HEK293 (cell line): Measurements from ENCODE around the gene IL20RA.
"Not testable (repeated sequence)": the region's sequence is repeated elsewhere in the genome, so short reads cannot be mapped to it uniquely, and the experiment has no call there.

Source experiments
- CTCF ChIA-PET: fragments of 350-600 bp; formaldehyde crosslinking; extraction: SDS; loops from one replicate; lab custom pipeline; 2021; ENCODE audit warnings: antibody characterized with exemption; lab: Yijun Ruan, JAX
- POLR2A ChIA-PET: fragments of 300-600 bp; formaldehyde crosslinking; extraction: SDS; loops from one replicate; lab custom pipeline; 2020; ENCODE audit warnings: antibody characterized with exemption, inconsistent platforms; lab: Yijun Ruan, JAX
- H3K27ac ChIP-seq: fragments of 200-500 bp; sonication (Bioruptor generic); 2 replicates; pipeline ENCODE4 v1.5.1; 2014; ENCODE audit warnings: low read depth, low read length, control low read depth, inconsistent platforms; ENCODE audit errors: extremely low read depth
- H3K36me3 ChIP-seq, 2 experiments: fragments of 200-500 bp in 1 of 2; sonication (Bioruptor generic) in 1 of 2; 1 replicate in 1 of 2; 2 replicates in 1 of 2; pipeline ENCODE4 v1.5.1; 2014 to 2017; ENCODE audit warnings: inconsistent platforms in 2 of 2, low read length in 2 of 2; ENCODE audit not compliant: control insufficient read depth in 2 of 2, insufficient read depth in 1 of 2
- H3K4me1 ChIP-seq: fragments of 200-500 bp; sonication (Bioruptor generic); 2 replicates; pipeline ENCODE4 v1.5.1; 2014; ENCODE audit warnings: mild to moderate bottlenecking, low read length, inconsistent platforms; ENCODE audit not compliant: control insufficient read depth, insufficient read depth
- H3K4me3 ChIP-seq: 2 replicates; pipeline ENCODE4 v1.5.1; 2011; ENCODE audit warnings: low read depth, mild to moderate bottlenecking, control low read depth, low read length, moderate library complexity
- H3K9me3 ChIP-seq: fragments of 200-500 bp; sonication (Bioruptor generic); 2 replicates; pipeline ENCODE4 v1.5.1; 2014; ENCODE audit warnings: low read depth, low read length, inconsistent platforms; ENCODE audit not compliant: control insufficient read depth, insufficient read depth
- AEBP2 ChIP-seq: fragments of 450-650 bp; formaldehyde crosslinking; IDR thresholded peaks from 2 replicates; pipeline ENCODE4 v1.5.1; 2016; ENCODE audit warnings: missing biosample characterization, missing genetic modification characterization, borderline replicate concordance
- BCL11B ChIP-seq: fragments of 450-650 bp; formaldehyde crosslinking; IDR thresholded peaks from 2 replicates; pipeline ENCODE4 v1.5.1; 2016; ENCODE audit warnings: low read depth, missing biosample characterization, missing genetic modification characterization
- HOXA7 ChIP-seq: sonication (generic); formaldehyde crosslinking; IDR thresholded peaks from 2 replicates; pipeline ENCODE4 v1.8.1; 2022; ENCODE audit warnings: missing genetic modification reagents, borderline replicate concordance
- IKZF3 ChIP-seq: fragments of 450-650 bp; IDR thresholded peaks from 2 replicates; pipeline ENCODE4 v1.5.0; 2018; ENCODE audit warnings: missing biosample characterization, mild to moderate bottlenecking, missing genetic modification characterization, moderate library complexity
- KLF17 ChIP-seq: fragments of 450-650 bp; formaldehyde crosslinking; IDR thresholded peaks from 2 replicates; pipeline ENCODE4 v1.5.1; 2016; ENCODE audit warnings: missing biosample characterization, missing genetic modification characterization
- PRDM2 ChIP-seq: fragments of 450-650 bp; formaldehyde crosslinking; IDR thresholded peaks from 2 replicates; pipeline ENCODE4 v1.5.1; 2016; ENCODE audit warnings: missing biosample characterization, missing genetic modification characterization, borderline replicate concordance
- PRDM4 ChIP-seq: fragments of 450-650 bp; formaldehyde crosslinking; IDR thresholded peaks from 2 replicates; pipeline ENCODE4 v1.5.1; 2017; ENCODE audit warnings: missing biosample characterization, missing genetic modification characterization
- SCRT1 ChIP-seq: fragments of 450-650 bp; formaldehyde crosslinking; IDR thresholded peaks from 2 replicates; pipeline ENCODE4 v1.5.1; 2016; ENCODE audit warnings: missing biosample characterization, missing genetic modification characterization, borderline replicate concordance
- SP7 ChIP-seq: fragments of 450-650 bp; formaldehyde crosslinking; IDR thresholded peaks from 2 replicates; pipeline ENCODE4 v1.5.1; 2016; ENCODE audit warnings: missing biosample characterization, missing genetic modification characterization
- ZNF112 ChIP-seq: fragments of 450-650 bp; formaldehyde crosslinking; IDR thresholded peaks from 2 replicates; pipeline ENCODE4 v1.5.0; 2017; ENCODE audit warnings: missing biosample characterization, missing genetic modification characterization
- ZNF184 ChIP-seq: fragments of 450-650 bp; IDR thresholded peaks from 2 replicates; pipeline ENCODE4 v1.5.1; 2018; ENCODE audit warnings: missing biosample characterization, mild to moderate bottlenecking, missing genetic modification characterization
- ZNF221 ChIP-seq: fragments of 450-650 bp; formaldehyde crosslinking; IDR thresholded peaks from 2 replicates; pipeline ENCODE4 v1.5.1; 2017; ENCODE audit warnings: missing biosample characterization, missing genetic modification characterization, borderline replicate concordance
- ZNF366 ChIP-seq: fragments of 450-650 bp; formaldehyde crosslinking; conservative IDR thresholded peaks from 2 replicates; pipeline ENCODE4 v1.5.1; 2016; ENCODE audit warnings: missing biosample characterization, missing genetic modification characterization
- ZNF513 ChIP-seq: fragments of 450-650 bp; IDR thresholded peaks from 2 replicates; pipeline ENCODE4 v1.5.1; 2018; ENCODE audit warnings: missing biosample characterization, missing genetic modification characterization
- ZNF548 ChIP-seq: fragments of 450-650 bp; formaldehyde crosslinking; IDR thresholded peaks from 2 replicates; pipeline ENCODE4 v1.5.1; 2016; ENCODE audit warnings: missing biosample characterization, missing genetic modification characterization
- ZNF596 ChIP-seq: fragments of 450-650 bp; IDR thresholded peaks from 2 replicates; pipeline ENCODE4 v1.5.0; 2018; ENCODE audit warnings: missing biosample characterization, mild to moderate bottlenecking, missing genetic modification characterization, moderate library complexity
- ZNF768 ChIP-seq: fragments of 450-650 bp; formaldehyde crosslinking; IDR thresholded peaks from 2 replicates; pipeline ENCODE4 v1.5.1; 2018; ENCODE audit warnings: missing biosample characterization, mild to moderate bottlenecking, missing genetic modification characterization
- ZNF776 ChIP-seq: fragments of 450-650 bp; formaldehyde crosslinking; IDR thresholded peaks from 2 replicates; pipeline ENCODE4 v1.5.0; 2017; ENCODE audit warnings: missing biosample characterization, missing genetic modification characterization, borderline replicate concordance
- ZNF791 ChIP-seq: fragments of 450-650 bp; formaldehyde crosslinking; IDR thresholded peaks from 2 replicates; pipeline ENCODE4 v1.5.1; 2016; ENCODE audit warnings: missing biosample characterization, missing genetic modification characterization

Gene IL20RA

GRCh38 chr6:136961848-136962247 lies 82.9 kb downstream of the IL20RA start:
- TF ChIP-seq ZNF596 (tag by site-specific recombination) (peak; percentile 76), ZNF366 (tag by site-specific recombination) (0 out of 2 replicates have a peak, but pooled peaks have one; percentile 15), ZNF776 (tag by site-specific recombination) (no peak)
- no peaks in the 10 kb centered on the region for H3K36me3 ChIP-seq
- H3K27ac ChIP-seq = no peak overlapping the region
- H3K9me3 ChIP-seq = no peaks in the 10 kb centered on the region
- ChIA-PET CTCF (interaction anchor here (0.7 kb wide), 1 partner anchor 132 kb away, joined by 3 read pairs; no protein-coding TSS in a partner anchor), POLR2A (no interaction called here)
- no peak overlapping the region for H3K4me3 ChIP-seq
- peaks cover 14% of the 10 kb centered on the region for H3K4me1 ChIP-seq

GRCh38 chr6:136960781-136961180 lies 84.0 kb downstream of the IL20RA start:
- no peak for TF ChIP-seq ZNF768 (tag by site-specific recombination)
- no peak for TF ChIP-seq IKZF3 (tag by site-specific recombination)
- no peak for TF ChIP-seq SP7 (tag by site-specific recombination)
- no peak for TF ChIP-seq KLF17 (tag by site-specific recombination)
- TF ChIP-seq ZNF791 (tag by site-specific recombination) = no peak
- TF ChIP-seq PRDM4 (tag by site-specific recombination) = no peak
- no peak for TF ChIP-seq ZNF221
- no peak for TF ChIP-seq AEBP2 (tag by site-specific recombination)
- no peak for TF ChIP-seq PRDM2
- TF ChIP-seq ZNF112 = no peak
- no peak for TF ChIP-seq BCL11B (tag by site-specific recombination)
- no peak for TF ChIP-seq SCRT1
- no peak for TF ChIP-seq HOXA7
- no peak for TF ChIP-seq ZNF548
- no peak for TF ChIP-seq ZNF513 (tag by site-specific recombination)
- no peak for TF ChIP-seq ZNF184 (tag by site-specific recombination)
- H3K9me3 ChIP-seq = no peaks in the 10 kb centered on the region
- no peak overlapping the region for H3K4me3 ChIP-seq
- CTCF ChIA-PET = interaction anchor here (0.6 to 0.8 kb wide), 2 partner anchors 10 to 53 kb away, joined by 3 to 4 read pairs; no protein-coding TSS in a partner anchor
- H3K27ac ChIP-seq = no peak overlapping the region
- POLR2A ChIA-PET = interaction anchor here (0.6 kb wide), 1 partner anchor 31 kb away, joined by 3 read pairs; no protein-coding TSS in a partner anchor
- H3K4me1 ChIP-seq = peaks cover 14% of the 10 kb centered on the region
- H3K36me3 ChIP-seq = no peaks in the 10 kb centered on the region

GRCh38 chr6:136959935-136960334 lies 84.8 kb downstream of the IL20RA start:
- H3K4me1 ChIP-seq = peaks cover 14% of the 10 kb centered on the region
- H3K4me3 ChIP-seq, POLR2A ChIA-PET, H3K27ac ChIP-seq, H3K36me3 ChIP-seq, H3K9me3 ChIP-seq: not testable (repeated sequence)
- CTCF ChIA-PET = interaction anchor here (0.7 to 1.5 kb wide), 3 partner anchors 13 to 673 kb away, joined by 3 read pairs; no protein-coding TSS in a partner anchor
